ENCODE results near the gene PIP5K1B. TPM values are rescaled to one million over a fixed set of nuclear protein-coding genes. Genes with fewer than 3 reads are reported as not detected.

The PIP5K1B gene
- total and polyA plus RNA-seq, 2 of the 13 experiments (the other 11 are each of a cell fraction or from before 2014, with no cell fraction given) = 15.8 to 17.5 TPM

DNA sequence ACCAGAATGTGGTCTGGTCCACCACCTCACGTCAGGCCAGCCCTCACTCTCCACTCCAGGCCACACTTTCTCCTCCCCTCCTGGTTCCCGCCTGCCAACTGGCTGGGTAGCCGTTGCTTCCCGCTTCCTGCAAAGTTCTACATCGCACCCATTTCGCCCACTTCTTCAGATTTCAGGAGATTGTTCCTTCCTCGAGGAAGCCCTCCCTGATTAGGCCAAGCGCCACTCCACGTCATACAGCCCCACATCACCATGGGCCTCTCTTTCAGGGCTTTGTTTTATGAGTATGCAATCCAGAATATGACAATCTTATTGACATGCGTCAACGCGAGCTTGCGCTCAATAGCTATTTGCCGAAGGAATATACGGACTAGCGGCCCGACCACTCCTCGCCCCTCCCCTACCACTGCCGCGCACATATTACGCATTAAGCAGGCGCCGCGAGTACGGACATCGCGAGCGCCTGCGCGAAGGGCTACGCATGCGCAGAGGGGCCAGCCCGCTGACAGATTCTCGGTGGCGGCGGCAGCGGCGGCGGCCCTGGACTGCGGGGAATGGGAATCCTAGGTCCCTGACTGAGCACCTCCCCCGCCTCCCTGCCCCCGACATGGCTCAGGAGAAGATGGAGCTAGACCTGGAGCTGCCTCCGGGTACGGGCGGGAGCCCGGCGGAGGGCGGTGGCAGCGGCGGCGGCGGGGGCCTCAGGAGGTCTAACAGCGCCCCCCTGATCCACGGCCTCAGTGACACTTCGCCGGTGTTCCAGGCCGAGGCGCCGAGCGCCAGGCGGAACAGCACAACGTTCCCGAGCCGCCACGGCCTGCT is 74.7 kb downstream of the PIP5K1B start (continued):
- TF ChIP-seq JARID2 (CRISPR knock-in tag; IDR thresholded peaks at IDR 0.05; ENCODE audit: insufficient replicate concordance) (no peak), HMGA1 (CRISPR knock-in tag; conservative IDR thresholded peaks at IDR 0.05) (no peak), RBM22 (optimal IDR thresholded peaks at IDR 0.05; ENCODE audit: low read length) (no peak), CBX5 (CRISPR knock-in tag; IDR thresholded peaks at IDR 0.05; ENCODE audit: borderline replicate concordance) (peak; percentile 70; the same call in 1 of the 2 replicates), ZNF567 (CRISPR knock-in tag; IDR thresholded peaks at IDR 0.05; ENCODE audit: borderline replicate concordance) (0 out of 2 replicates have a peak, but pooled peaks have one; percentile 71), SAFB2 (CRISPR knock-in tag; IDR thresholded peaks at IDR 0.05; ENCODE audit: borderline replicate concordance, low read depth) (peak; percentile 70; the same call in 1 of the 2 replicates), ZNF3 (CRISPR knock-in tag; IDR thresholded peaks at IDR 0.05) (no peak), ZNF121 (CRISPR knock-in tag; IDR thresholded peaks at IDR 0.05) (peak; percentile 62; the same call in 1 of the 2 replicates), FOXK1 (CRISPR knock-in tag; IDR thresholded peaks at IDR 0.05; ENCODE audit: borderline replicate concordance, low read depth) (peak; percentile 79; the same call in 1 of the 2 replicates), ZBTB1 (CRISPR knock-in tag; IDR thresholded peaks at IDR 0.05; ENCODE audit: borderline replicate concordance) (no peak), MLLT10 (CRISPR knock-in tag; IDR thresholded peaks at IDR 0.05) (no peak)
- TF ChIP-seq, protein P1, sequence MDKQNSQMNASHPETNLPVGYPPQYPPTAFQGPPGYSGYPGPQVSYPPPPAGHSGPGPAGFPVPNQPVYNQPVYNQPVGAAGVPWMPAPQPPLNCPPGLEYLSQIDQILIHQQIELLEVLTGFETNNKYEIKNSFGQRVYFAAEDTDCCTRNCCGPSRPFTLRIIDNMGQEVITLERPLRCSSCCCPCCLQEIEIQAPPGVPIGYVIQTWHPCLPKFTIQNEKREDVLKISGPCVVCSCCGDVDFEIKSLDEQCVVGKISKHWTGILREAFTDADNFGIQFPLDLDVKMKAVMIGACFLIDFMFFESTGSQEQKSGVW (CRISPR knock-in tag; IDR thresholded peaks at IDR 0.05; ENCODE audit: borderline replicate concordance) = no peak
- TF ChIP-seq, protein P2, sequence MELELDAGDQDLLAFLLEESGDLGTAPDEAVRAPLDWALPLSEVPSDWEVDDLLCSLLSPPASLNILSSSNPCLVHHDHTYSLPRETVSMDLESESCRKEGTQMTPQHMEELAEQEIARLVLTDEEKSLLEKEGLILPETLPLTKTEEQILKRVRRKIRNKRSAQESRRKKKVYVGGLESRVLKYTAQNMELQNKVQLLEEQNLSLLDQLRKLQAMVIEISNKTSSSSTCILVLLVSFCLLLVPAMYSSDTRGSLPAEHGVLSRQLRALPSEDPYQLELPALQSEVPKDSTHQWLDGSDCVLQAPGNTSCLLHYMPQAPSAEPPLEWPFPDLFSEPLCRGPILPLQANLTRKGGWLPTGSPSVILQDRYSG (CRISPR knock-in tag; IDR thresholded peaks at IDR 0.05) = no peak
- TF ChIP-seq, protein P3, sequence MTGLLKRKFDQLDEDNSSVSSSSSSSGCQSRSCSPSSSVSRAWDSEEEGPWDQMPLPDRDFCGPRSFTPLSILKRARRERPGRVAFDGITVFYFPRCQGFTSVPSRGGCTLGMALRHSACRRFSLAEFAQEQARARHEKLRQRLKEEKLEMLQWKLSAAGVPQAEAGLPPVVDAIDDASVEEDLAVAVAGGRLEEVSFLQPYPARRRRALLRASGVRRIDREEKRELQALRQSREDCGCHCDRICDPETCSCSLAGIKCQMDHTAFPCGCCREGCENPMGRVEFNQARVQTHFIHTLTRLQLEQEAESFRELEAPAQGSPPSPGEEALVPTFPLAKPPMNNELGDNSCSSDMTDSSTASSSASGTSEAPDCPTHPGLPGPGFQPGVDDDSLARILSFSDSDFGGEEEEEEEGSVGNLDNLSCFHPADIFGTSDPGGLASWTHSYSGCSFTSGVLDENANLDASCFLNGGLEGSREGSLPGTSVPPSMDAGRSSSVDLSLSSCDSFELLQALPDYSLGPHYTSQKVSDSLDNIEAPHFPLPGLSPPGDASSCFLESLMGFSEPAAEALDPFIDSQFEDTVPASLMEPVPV (CRISPR knock-in tag; IDR thresholded peaks at IDR 0.05) = no peak
- TF ChIP-seq, protein P4, sequence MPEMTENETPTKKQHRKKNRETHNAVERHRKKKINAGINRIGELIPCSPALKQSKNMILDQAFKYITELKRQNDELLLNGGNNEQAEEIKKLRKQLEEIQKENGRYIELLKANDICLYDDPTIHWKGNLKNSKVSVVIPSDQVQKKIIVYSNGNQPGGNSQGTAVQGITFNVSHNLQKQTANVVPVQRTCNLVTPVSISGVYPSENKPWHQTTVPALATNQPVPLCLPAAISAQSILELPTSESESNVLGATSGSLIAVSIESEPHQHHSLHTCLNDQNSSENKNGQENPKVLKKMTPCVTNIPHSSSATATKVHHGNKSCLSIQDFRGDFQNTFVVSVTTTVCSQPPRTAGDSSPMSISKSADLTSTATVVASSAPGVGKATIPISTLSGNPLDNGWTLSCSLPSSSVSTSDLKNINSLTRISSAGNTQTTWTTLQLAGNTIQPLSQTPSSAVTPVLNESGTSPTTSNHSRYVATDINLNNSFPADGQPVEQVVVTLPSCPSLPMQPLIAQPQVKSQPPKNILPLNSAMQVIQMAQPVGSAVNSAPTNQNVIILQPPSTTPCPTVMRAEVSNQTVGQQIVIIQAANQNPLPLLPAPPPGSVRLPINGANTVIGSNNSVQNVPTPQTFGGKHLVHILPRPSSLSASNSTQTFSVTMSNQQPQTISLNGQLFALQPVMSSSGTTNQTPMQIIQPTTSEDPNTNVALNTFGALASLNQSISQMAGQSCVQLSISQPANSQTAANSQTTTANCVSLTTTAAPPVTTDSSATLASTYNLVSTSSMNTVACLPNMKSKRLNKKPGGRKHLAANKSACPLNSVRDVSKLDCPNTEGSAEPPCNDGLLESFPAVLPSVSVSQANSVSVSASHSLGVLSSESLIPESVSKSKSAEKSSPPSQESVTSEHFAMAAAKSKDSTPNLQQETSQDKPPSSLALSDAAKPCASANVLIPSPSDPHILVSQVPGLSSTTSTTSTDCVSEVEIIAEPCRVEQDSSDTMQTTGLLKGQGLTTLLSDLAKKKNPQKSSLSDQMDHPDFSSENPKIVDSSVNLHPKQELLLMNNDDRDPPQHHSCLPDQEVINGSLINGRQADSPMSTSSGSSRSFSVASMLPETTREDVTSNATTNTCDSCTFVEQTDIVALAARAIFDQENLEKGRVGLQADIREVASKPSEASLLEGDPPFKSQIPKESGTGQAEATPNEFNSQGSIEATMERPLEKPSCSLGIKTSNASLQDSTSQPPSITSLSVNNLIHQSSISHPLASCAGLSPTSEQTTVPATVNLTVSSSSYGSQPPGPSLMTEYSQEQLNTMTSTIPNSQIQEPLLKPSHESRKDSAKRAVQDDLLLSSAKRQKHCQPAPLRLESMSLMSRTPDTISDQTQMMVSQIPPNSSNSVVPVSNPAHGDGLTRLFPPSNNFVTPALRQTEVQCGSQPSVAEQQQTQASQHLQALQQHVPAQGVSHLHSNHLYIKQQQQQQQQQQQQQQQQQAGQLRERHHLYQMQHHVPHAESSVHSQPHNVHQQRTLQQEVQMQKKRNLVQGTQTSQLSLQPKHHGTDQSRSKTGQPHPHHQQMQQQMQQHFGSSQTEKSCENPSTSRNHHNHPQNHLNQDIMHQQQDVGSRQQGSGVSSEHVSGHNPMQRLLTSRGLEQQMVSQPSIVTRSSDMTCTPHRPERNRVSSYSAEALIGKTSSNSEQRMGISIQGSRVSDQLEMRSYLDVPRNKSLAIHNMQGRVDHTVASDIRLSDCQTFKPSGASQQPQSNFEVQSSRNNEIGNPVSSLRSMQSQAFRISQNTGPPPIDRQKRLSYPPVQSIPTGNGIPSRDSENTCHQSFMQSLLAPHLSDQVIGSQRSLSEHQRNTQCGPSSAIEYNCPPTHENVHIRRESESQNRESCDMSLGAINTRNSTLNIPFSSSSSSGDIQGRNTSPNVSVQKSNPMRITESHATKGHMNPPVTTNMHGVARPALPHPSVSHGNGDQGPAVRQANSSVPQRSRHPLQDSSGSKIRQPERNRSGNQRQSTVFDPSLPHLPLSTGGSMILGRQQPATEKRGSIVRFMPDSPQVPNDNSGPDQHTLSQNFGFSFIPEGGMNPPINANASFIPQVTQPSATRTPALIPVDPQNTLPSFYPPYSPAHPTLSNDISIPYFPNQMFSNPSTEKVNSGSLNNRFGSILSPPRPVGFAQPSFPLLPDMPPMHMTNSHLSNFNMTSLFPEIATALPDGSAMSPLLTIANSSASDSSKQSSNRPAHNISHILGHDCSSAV (CRISPR knock-in tag; IDR thresholded peaks at IDR 0.05; ENCODE audit: borderline replicate concordance) = no peak
